ENCODE results near the gene CCDC85B.

GRCh38 chr11:65917077-65917433 is 26.6 kb downstream of the CCDC85B start:
- TF ChIP-seq CTCF (IDR thresholded peaks at IDR 0.05; ENCODE audit: poor library complexity, severe bottlenecking), result no peak
- TF ChIP-seq MXI1 (conservative IDR thresholded peaks at IDR 0.05; ENCODE audit: poor library complexity, severe bottlenecking), result no peak

Data from neural cell (in vitro differentiated cells).